ENCODE measurements around the gene HSPA6. TPM values are rescaled to one million over a fixed set of nuclear protein-coding genes. Genes with fewer than 3 reads are reported as not detected.
"Not testable (repeated sequence)": the region's sequence is repeated elsewhere in the genome, so short reads cannot be mapped to it uniquely, and the experiment has no call there.

HSPA6 gene
- total RNA-seq, 1 experiment from 2014 or later = not detected

GRCh38 chr1:161525321-161525720 lies 981 bp downstream of the HSPA6 start:
- ATAC-seq; H3K9me3 ChIP-seq (ENCODE audit: control insufficient read depth in 1 of 2, insufficient read depth in 1 of 2, low read depth in 1 of 2, low read length in 2 of 2); CTCF ChIA-PET; H3K36me3 ChIP-seq (ENCODE audit: control insufficient read depth in 1 of 2, insufficient read depth in 2 of 2, low read length in 2 of 2); POLR2A ChIA-PET; H3K4me3 ChIP-seq (replicated peaks in 1 of 2; ENCODE audit: low read depth in 1 of 2, low read length in 2 of 2); H3K4me1 ChIP-seq (ENCODE audit: control insufficient read depth in 1 of 2, insufficient read depth in 2 of 2, low read length in 2 of 2); H3K79me2 ChIP-seq (ENCODE audit: insufficient read depth, low read length); H3K27ac ChIP-seq (ENCODE audit: low read depth, low read length); H3K27me3 ChIP-seq (ENCODE audit: insufficient read depth, low read length); BruUV-seq (replicated peaks); DNase-seq (ENCODE audit: low read depth, low spot score); RAD21 ChIA-PET (ENCODE audit: low non-redundant PET in 1 of 2, low total read pairs in 2 of 2, uncharacterized antibody in 2 of 2, unreplicated experiment in 2 of 2); H3K9me2 ChIP-seq (ENCODE audit: insufficient read depth); intact Hi-C loops (cut with micrococcal nuclease); H3K9ac ChIP-seq (ENCODE audit: low read length); H4K20me1 ChIP-seq (ENCODE audit: insufficient read depth); H2AFZ ChIP-seq (ENCODE audit: low read depth, low read length, poor library complexity, severe bottlenecking); H3K4me2 ChIP-seq (ENCODE audit: low read length): not testable (repeated sequence)

GRCh38 chr1:161525918-161526317 lies 1.6 kb downstream of the HSPA6 start:
- H3K27ac ChIP-seq (ENCODE audit: low read depth, low read length); BruUV-seq (replicated peaks); H3K9ac ChIP-seq (ENCODE audit: low read length); CTCF ChIA-PET; H3K79me2 ChIP-seq (ENCODE audit: insufficient read depth, low read length); POLR2A ChIA-PET; H3K36me3 ChIP-seq (ENCODE audit: control insufficient read depth in 1 of 2, insufficient read depth in 2 of 2, low read length in 2 of 2); H3K4me1 ChIP-seq (ENCODE audit: control insufficient read depth in 1 of 2, insufficient read depth in 2 of 2, low read length in 2 of 2); H3K4me3 ChIP-seq (replicated peaks in 1 of 2; ENCODE audit: low read depth in 1 of 2, low read length in 2 of 2); intact Hi-C loops (cut with micrococcal nuclease); ATAC-seq; RAD21 ChIA-PET (ENCODE audit: low non-redundant PET in 1 of 2, low total read pairs in 2 of 2, uncharacterized antibody in 2 of 2, unreplicated experiment in 2 of 2); H4K20me1 ChIP-seq (ENCODE audit: insufficient read depth); DNase-seq (ENCODE audit: low read depth, low spot score); H3K9me3 ChIP-seq (ENCODE audit: control insufficient read depth in 1 of 2, insufficient read depth in 1 of 2, low read depth in 1 of 2, low read length in 2 of 2); H3K27me3 ChIP-seq (ENCODE audit: insufficient read depth, low read length); H3K4me2 ChIP-seq (ENCODE audit: low read length); H2AFZ ChIP-seq (ENCODE audit: low read depth, low read length, poor library complexity, severe bottlenecking); H3K9me2 ChIP-seq (ENCODE audit: insufficient read depth): not testable (repeated sequence)

- intact Hi-C loops (cut with micrococcal nuclease); CTCF ChIA-PET; H3K27me3 ChIP-seq (ENCODE audit: insufficient read depth, low read length); H3K9me2 ChIP-seq (ENCODE audit: insufficient read depth); POLR2A ChIA-PET; H3K27ac ChIP-seq (ENCODE audit: low read depth, low read length); H3K36me3 ChIP-seq (ENCODE audit: control insufficient read depth in 1 of 2, insufficient read depth in 2 of 2, low read length in 2 of 2); H3K9ac ChIP-seq (ENCODE audit: low read length); H3K4me3 ChIP-seq (replicated peaks in 1 of 2; ENCODE audit: low read depth in 1 of 2, low read length in 2 of 2); H3K9me3 ChIP-seq (ENCODE audit: control insufficient read depth in 1 of 2, insufficient read depth in 1 of 2, low read depth in 1 of 2, low read length in 2 of 2); H3K79me2 ChIP-seq (ENCODE audit: insufficient read depth, low read length); H2AFZ ChIP-seq (ENCODE audit: low read depth, low read length, poor library complexity, severe bottlenecking); BruUV-seq (replicated peaks); DNase-seq (ENCODE audit: low read depth, low spot score); H3K4me2 ChIP-seq (ENCODE audit: low read length); RAD21 ChIA-PET (ENCODE audit: low non-redundant PET in 1 of 2, low total read pairs in 2 of 2, uncharacterized antibody in 2 of 2, unreplicated experiment in 2 of 2); H4K20me1 ChIP-seq (ENCODE audit: insufficient read depth); ATAC-seq: not testable (repeated sequence)
- H3K4me1 ChIP-seq (ENCODE audit: control insufficient read depth in 1 of 2, insufficient read depth in 2 of 2, low read length in 2 of 2) = peaks cover 9 to 14% of the 10 kb centered on the region in 2 experiments; a peak in 3 of 4 replicates
Measured at GRCh38 chr1:161528550-161528949, 4.2 kb downstream of the HSPA6 start.

GRCh38 chr1:161529463-161530104 lies 5.2 kb downstream of the HSPA6 start:
- POLR2A ChIA-PET; CTCF ChIA-PET; BruUV-seq (replicated peaks); H3K9me2 ChIP-seq (ENCODE audit: insufficient read depth); RAD21 ChIA-PET (ENCODE audit: low non-redundant PET in 1 of 2, low total read pairs in 2 of 2, uncharacterized antibody in 2 of 2, unreplicated experiment in 2 of 2); H3K27ac ChIP-seq (ENCODE audit: low read depth, low read length); H3K27me3 ChIP-seq (ENCODE audit: insufficient read depth, low read length); H2AFZ ChIP-seq (ENCODE audit: low read depth, low read length, poor library complexity, severe bottlenecking); ATAC-seq; H3K36me3 ChIP-seq (ENCODE audit: control insufficient read depth in 1 of 2, insufficient read depth in 2 of 2, low read length in 2 of 2); H3K79me2 ChIP-seq (ENCODE audit: insufficient read depth, low read length); H3K9me3 ChIP-seq (ENCODE audit: control insufficient read depth in 1 of 2, insufficient read depth in 1 of 2, low read depth in 1 of 2, low read length in 2 of 2); intact Hi-C loops (cut with micrococcal nuclease); H3K4me1 ChIP-seq (ENCODE audit: control insufficient read depth in 1 of 2, insufficient read depth in 2 of 2, low read length in 2 of 2); H4K20me1 ChIP-seq (ENCODE audit: insufficient read depth); DNase-seq (ENCODE audit: low read depth, low spot score): not testable (repeated sequence)
- Histone ChIP-seq H3K4me2 (ENCODE audit: low read length) (peak overlapping the region; percentile 67), H3K4me3 (replicated peaks in 1 of 2; ENCODE audit: low read depth in 1 of 2, low read length in 2 of 2) (peak overlapping the region; percentile 21 to 60; a peak in 3 of 4 replicates), H3K9ac (ENCODE audit: low read length) (0 out of 2 replicates have a peak overlapping the region, but pooled peaks have one; percentile 33)

Data from HCT116 (cell line).